Tibial nerve (tissue), 4 donors: ENCODE data around the gene AHRR. TPM values are rescaled to one million over a fixed set of nuclear protein-coding genes. Genes with fewer than 3 reads are reported as not detected.

Experiments used
- DNase-seq, 2 donors: peaks; one replicate each; pipeline ENCODE4 v3.0.0-alpha.2; 2019; ENCODE audit warnings: low spot score in 2 of 2
- H3K27ac ChIP-seq, 4 donors: fragments of 200-600 bp; sonication (generic) in 3 of 4; one replicate each; pipeline ENCODE4 v1.5.1; 2017 to 2019; ENCODE audit warnings: mild to moderate bottlenecking in 1 of 4
- H3K27me3 ChIP-seq, 2 donors: fragments of 200-600 bp; sonication (generic) in 1 of 2; one replicate each; pipeline versions ENCODE4 v1.5.1 to v1.6.0; 2017 to 2019
- H3K36me3 ChIP-seq, 3 donors: fragments of 200-600 bp; sonication (generic); one replicate each; pipeline ENCODE4 v1.5.1; 2018 to 2019
- H3K4me1 ChIP-seq, 4 donors: fragments of 200-600 bp; sonication (generic) in 3 of 4; one replicate each; pipeline ENCODE4 v1.5.1; 2017 to 2019
- H3K4me3 ChIP-seq, 4 donors: fragments of 200-600 bp; sonication (generic) in 3 of 4; one replicate each; pipeline ENCODE4 v1.5.1; 2017 to 2019; ENCODE audit warnings: mild to moderate bottlenecking in 1 of 4, moderate library complexity in 1 of 4
- H3K9me3 ChIP-seq, 4 donors: fragments of 200-600 bp; sonication (generic) in 3 of 4; one replicate each; pipeline ENCODE4 v1.5.1; 2017 to 2019
- EP300 ChIP-seq, 2 donors: sonication (generic); formaldehyde crosslinking; IDR thresholded peaks; one replicate each; pipeline ENCODE4 v1.6.1; 2017; ENCODE audit warnings: antibody characterized with exemption in 2 of 2, mild to moderate bottlenecking in 1 of 2
- POLR2A ChIP-seq, 2 donors: fragments of 450-650 bp; IDR thresholded peaks; one replicate each; pipeline ENCODE4 v1.6.1; 2017; ENCODE audit warnings: antibody characterized with exemption in 2 of 2, mild to moderate bottlenecking in 2 of 2, moderate library complexity in 2 of 2
- WGBS, 2 donors: methylation state at CpG; one replicate each; pipeline ENCODE4 v1.1.5; 2018; 5-methylcytosine and 5-hydroxymethylcytosine counted together
- total RNA-seq, 4 donors: library from RNA; depleted of rRNA; stranded (reverse); fragments of >200 nt; gene quantifications; one replicate each; pipeline ENCODE4 v1.1.0, GENCODE V29; 2016
- TF ChIP-seq, protein P1 (sequence below), 5 experiments: fragments of 200-600 bp in 3 of 5; fragments of 450-650 bp in 2 of 5; sonication (generic) in 3 of 5; IDR thresholded peaks; one replicate each; pipeline ENCODE4 v1.5.1; 2016 to 2019; ENCODE audit warnings: antibody characterized with exemption in 5 of 5, mild to moderate bottlenecking in 3 of 5, moderate library complexity in 2 of 5

The AHRR gene
- total RNA-seq, 4 donors from 2014 or later: 1.0 to 4.8 (median 1.2) TPM; not detected in 1

DNA sequence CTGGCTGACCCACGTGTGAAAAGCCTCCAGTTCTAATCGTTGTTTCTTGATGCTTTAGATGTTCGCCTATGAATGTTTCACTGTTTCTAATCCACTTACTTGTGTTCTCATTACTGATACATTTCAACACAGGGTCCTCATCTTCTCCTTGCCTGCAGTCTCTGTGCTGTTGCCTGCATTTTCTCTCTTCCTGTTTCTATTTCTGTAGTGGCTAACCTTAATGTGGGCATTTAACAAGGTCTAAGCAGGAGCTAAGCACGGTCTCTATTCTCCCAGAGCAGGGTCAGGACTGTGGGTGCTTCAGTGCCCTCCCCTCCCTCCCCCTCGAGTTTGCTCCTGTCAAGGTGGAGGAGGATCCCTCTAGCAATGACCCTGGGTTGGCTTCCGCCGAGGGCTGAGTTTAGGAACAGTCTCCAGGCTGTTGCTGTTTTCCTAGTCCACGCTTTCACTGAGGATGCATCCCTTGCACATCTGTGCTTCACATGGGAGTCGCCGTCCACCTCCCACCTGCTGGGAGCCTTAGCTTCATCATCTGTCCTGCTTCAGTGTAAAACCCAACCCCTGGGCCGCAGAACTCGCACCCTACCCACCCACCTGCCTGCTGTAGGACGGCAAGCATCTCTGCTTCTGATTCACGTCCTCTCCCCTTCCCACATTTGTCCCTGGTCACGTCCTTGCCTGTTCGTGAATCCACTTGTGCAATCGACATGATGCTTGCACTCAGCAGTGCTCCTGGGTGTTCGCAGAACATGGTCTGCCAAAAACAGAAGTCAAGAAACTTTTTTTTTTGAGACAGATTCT is 119.1 kb downstream of the AHRR start:
- H3K27me3 ChIP-seq: peaks cover 0 to 9% of the 10 kb centered on the region in 2 donors
- no peaks in the 10 kb centered on the region for H3K9me3 ChIP-seq
- H3K36me3 ChIP-seq: peaks cover 0 to 2% (median 0%) of the 10 kb centered on the region in 3 donors
- H3K4me1 ChIP-seq: peaks cover 0 to 26% (median 17%) of the 10 kb centered on the region in 4 donors
- 68 to 75% methylated on average over 18 of the region's 18 CpGs for WGBS, 2 donors
- H3K27ac ChIP-seq: no peak overlapping the region
- TF ChIP-seq EP300 (IDR thresholded peaks at IDR 0.05): no peak
- no peak for TF ChIP-seq POLR2A (IDR thresholded peaks at IDR 0.05)
- TF ChIP-seq, protein P1, sequence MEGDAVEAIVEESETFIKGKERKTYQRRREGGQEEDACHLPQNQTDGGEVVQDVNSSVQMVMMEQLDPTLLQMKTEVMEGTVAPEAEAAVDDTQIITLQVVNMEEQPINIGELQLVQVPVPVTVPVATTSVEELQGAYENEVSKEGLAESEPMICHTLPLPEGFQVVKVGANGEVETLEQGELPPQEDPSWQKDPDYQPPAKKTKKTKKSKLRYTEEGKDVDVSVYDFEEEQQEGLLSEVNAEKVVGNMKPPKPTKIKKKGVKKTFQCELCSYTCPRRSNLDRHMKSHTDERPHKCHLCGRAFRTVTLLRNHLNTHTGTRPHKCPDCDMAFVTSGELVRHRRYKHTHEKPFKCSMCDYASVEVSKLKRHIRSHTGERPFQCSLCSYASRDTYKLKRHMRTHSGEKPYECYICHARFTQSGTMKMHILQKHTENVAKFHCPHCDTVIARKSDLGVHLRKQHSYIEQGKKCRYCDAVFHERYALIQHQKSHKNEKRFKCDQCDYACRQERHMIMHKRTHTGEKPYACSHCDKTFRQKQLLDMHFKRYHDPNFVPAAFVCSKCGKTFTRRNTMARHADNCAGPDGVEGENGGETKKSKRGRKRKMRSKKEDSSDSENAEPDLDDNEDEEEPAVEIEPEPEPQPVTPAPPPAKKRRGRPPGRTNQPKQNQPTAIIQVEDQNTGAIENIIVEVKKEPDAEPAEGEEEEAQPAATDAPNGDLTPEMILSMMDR (IDR thresholded peaks at IDR 0.05): no peak
- no peak for DNase-seq
- no peak overlapping the region for H3K4me3 ChIP-seq

DNA sequence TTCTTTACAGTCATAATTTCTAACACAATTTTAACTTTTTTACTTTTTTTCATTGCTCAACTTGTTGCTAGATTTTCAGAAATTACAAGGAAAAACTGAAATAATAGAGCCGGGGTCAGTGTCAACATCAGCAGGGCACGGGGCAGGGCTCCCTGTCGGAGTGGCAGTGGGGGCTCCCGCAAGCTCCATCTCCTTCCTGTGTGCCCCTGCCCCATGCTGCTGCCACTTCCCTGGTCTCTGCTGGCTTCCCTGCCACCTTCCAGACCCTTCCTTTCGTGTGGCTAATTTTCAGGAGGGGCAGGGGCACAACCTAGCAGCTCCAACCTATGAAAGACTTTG is 120.5 kb downstream of the AHRR start:
- Histone ChIP-seq H3K27me3 (peaks cover 0 to 9% of the 10 kb centered on the region in 2 donors), H3K4me3 (peak overlapping the region; percentile 81 to 96 (median 90)), H3K4me1 (peaks cover 0 to 31% (median 17%) of the 10 kb centered on the region in 4 donors), H3K36me3 (peaks cover 0 to 15% (median 3%) of the 10 kb centered on the region in 3 donors), H3K27ac (no peak overlapping the region), H3K9me3 (no peaks in the 10 kb centered on the region)
- 82 to 86% methylated on average over 5 of the region's 5 CpGs for whole genome bisulfite sequencing, 2 donors
- no peak for DNase-seq
- TF ChIP-seq, protein P1 (IDR thresholded peaks at IDR 0.05): no peak
- TF ChIP-seq POLR2A (IDR thresholded peaks at IDR 0.05) (no peak), EP300 (IDR thresholded peaks at IDR 0.05) (no peak)

DNA sequence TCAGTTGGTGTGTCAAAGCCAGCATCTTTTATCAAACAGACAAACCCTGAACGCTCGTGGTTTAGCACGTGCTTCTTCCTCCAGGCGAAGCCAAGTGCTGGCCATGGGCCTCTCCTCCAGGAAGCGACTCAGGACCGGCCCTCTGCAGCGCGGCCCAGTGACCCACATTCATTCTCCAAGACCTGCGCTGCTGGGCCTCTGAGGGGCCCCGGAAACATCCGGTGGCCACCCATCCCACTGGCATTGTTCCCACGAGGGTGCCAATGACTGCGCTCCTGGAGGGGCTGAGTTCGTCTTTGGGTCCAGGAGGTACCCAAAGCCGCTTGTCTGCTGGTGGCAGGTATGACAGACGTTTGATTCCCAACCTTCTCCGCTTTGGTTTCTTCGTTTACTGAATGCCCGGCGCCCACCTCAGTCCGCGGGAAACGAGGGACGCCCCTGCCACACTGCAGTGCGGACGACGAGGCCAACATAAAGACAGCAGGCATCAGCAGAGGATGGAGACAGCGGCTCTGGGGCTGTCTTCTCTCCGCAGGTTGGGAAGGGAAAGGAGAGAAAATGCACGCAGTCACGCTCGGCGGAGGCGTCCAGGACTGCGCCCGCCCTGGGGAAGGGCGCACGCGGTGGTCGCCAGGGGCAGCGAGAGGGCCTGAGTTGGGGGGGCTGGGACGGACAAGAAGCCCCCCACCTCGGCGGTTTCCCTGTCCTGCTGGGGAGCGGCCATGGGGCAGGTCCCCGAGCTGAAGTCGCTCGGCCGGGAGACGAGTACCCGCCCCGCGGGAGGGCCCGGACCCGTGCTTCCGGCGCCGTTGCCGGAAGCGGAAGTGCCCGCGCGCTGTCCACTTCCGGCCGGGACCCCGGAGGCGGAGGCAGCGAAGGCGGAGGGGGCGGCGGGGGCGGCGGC is 121.1 kb downstream of the AHRR start, which contains the start of gene EXOC3:
Gene EXOC3, plus strand, starts transcription at position 842 of the 904 bp plus-strand sequence. CDS start 3,030 bp downstream, outside the sequence.
- H3K4me1 ChIP-seq: peaks cover 0 to 31% (median 17%) of the 10 kb centered on the region in 4 donors
- H3K9me3 ChIP-seq: no peaks in the 10 kb centered on the region
- 5 to 13% methylated on average over 36 to 67 of the region's 73 CpGs for WGBS, 2 donors
- peak within 1 kb of the TSS; percentile 34 to 95 (median 85) for H3K27ac ChIP-seq
- peak within 1 kb of the TSS; percentile 81 to 96 (median 90) for H3K4me3 ChIP-seq
- H3K36me3 ChIP-seq: peaks cover 0 to 22% (median 9%) of the 10 kb centered on the region in 3 donors
- H3K27me3 ChIP-seq: peaks cover 0 to 3% of the 10 kb centered on the region in 2 donors
- TF ChIP-seq EP300 (IDR thresholded peaks at IDR 0.05) (peak; percentile 57 to 80), POLR2A (IDR thresholded peaks at IDR 0.05) (peak; percentile 18 to 69)
- TF ChIP-seq, protein P1 (IDR thresholded peaks at IDR 0.05): peak in 1 of 5 experiments; percentile 13
- DNase-seq: peak in 1 of 2 donors; percentile 34

DNA sequence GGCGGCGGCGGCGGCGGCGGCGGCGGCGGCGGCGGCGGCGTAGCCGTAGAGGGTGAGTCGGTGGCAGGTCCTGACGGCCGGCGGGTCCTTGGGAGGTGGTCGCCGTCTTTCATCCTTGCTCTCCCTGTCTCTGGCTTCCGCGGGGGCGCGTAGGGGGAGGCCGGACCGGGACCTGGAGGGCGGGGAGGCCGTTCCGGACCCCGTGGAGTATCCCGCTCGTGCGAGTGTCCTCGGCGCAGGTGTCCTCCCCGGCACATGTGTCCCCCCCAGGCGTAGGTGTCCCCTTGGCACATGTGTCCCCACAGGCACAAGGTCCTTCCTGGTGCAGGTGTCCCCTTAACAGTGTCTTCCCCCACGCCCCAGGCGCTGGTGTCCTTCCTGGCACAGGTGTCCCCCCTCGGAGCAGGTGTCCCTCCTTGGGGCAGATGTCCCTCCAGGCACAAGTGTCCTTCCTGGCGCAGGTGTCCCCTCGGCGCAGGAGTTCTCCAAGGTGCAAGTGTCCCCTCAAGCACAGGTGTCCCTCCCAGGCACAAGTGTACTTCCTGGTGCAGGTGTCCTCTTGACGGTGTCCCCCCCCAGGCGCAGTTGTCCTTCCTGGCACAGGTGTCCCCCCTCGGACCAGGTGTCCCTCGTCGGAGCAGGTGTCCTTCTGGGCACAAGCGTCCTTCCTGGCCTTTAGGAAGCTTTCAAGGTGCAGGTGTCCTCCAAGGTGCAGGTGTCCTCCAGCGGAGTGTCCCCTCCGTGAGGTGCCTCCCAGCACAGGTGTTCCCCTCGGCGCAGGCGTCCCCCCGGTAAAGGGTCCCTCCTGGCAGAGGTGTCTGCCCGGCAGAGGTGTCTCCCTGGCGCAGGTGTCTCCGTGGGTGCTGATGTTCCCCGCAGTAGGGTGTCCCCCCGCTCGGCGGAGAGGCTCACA is 122.0 kb downstream of the AHRR start:
- no peaks in the 10 kb centered on the region for H3K9me3 ChIP-seq
- WGBS, 2 donors: 28 to 37% methylated on average over 28 to 35 of the region's 62 CpGs
- DNase-seq: no peak
- no peaks in the 10 kb centered on the region for H3K27me3 ChIP-seq
- TF ChIP-seq, protein P1 (IDR thresholded peaks at IDR 0.05): no peak
- H3K4me3 ChIP-seq: peak overlapping the region; percentile 81 to 96 (median 90)
- peaks cover 0 to 31% (median 17%) of the 10 kb centered on the region in 4 donors for H3K4me1 ChIP-seq
- H3K36me3 ChIP-seq: peaks cover 0 to 31% (median 18%) of the 10 kb centered on the region in 3 donors
- H3K27ac ChIP-seq: peak overlapping the region; percentile 26 to 95 (median 85)
